Measurements from ENCODE around the gene DHX58. TPM values are rescaled to one million over a fixed set of nuclear protein-coding genes. Genes with fewer than 3 reads are reported as not detected.

DHX58 gene
- total RNA-seq, 2 donors from 2014 or later: 9.9 to 13.0 TPM

- intact Hi-C loops (cut with DNase I): loop anchor here in 1 of 2 donors (10.0 kb wide), 2 partner anchors 89 to 149 kb away; partner anchors contain the start of genes CNP and NKIRAS2
- DNase-seq (ENCODE audit: low spot score): no peak
Measured at GRCh38 chr17:42114118-42114517, 1.6 kb upstream of the DHX58 start.

DNA sequence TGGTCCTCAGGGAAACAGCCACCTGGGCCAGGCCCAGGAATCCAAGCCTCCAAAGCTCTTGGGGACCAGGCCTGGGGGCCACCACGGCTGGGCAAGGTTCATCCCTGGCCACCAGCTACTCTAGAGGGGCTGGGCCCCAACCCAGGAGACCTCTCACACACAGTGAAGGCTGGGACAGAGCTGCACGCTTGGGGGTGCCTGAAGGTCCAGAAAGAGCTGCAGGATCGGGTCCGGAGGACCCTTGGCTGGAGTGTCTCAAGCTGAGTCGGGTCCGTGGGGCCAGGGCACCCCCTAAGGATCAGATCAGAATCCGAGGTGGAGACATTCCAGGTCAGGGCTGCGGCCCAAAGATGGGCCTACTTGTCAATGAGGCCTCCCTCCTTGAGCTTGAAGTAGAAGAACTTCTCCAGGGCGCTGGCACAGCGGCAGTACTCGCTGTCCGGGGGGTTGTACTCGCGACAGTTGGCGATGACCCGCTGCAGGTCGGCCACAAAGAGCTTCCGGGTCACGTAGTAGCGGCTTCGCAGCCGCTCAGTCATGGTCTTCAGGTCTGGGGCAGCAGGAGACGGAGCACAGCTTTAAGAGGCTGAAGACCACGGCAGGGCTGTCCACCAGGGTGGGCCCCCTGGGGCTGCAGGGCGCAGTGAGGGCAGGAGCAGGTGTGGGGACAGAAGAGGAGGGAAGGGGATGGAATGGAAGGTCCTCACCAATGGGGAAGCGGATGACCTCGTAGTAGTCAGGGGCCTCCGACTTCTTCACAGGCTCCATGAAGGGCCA, 967 bp upstream of the DHX58 start:
- no peak for DNase-seq (ENCODE audit: low spot score)

GRCh38 chr17:42111871-42112551, 503 bp downstream of the DHX58 start:
- no peak for DNase-seq (ENCODE audit: low spot score)
- intact Hi-C loops (cut with DNase I): loop anchor here (2.0 to 10.0 kb wide), 3 partner anchors 33 to 147 kb away; partner anchors contain the start of genes CNP (in 1 of the 2) and NKIRAS2 (in 1 of the 2)

More for the DNA sequence above, 967 bp upstream of the DHX58 start:
- intact Hi-C loops (cut with DNase I): loop anchor here in 1 of 2 donors (10.0 kb wide), 2 partner anchors 89 to 149 kb away; partner anchors contain the start of genes CNP and NKIRAS2

DNA sequence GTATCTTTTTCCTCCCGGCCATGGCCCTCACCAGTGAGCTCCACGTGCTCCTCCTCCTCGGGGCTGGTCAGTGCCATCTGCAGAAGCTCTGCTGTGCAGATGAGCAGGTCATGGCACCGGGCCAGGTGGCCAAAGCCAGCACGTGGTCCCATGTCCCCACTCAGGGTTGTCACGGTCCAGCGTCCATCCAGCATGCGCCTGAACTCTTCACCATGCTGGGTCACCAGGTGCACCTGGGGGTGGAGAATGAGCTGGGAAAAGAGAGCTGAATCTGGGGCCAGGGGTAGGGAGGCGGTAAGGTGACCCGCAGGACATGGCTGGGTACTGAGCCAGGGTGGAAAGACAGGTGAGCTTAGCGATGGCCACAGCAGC, 1.3 kb downstream of the DHX58 start:
- no peak for DNase-seq (ENCODE audit: low spot score)
- intact Hi-C loops (cut with DNase I): loop anchor here (2.0 to 10.0 kb wide), 3 partner anchors 32 to 146 kb away; partner anchors contain the start of genes CNP (in 1 of the 2) and NKIRAS2 (in 1 of the 2)

DNA sequence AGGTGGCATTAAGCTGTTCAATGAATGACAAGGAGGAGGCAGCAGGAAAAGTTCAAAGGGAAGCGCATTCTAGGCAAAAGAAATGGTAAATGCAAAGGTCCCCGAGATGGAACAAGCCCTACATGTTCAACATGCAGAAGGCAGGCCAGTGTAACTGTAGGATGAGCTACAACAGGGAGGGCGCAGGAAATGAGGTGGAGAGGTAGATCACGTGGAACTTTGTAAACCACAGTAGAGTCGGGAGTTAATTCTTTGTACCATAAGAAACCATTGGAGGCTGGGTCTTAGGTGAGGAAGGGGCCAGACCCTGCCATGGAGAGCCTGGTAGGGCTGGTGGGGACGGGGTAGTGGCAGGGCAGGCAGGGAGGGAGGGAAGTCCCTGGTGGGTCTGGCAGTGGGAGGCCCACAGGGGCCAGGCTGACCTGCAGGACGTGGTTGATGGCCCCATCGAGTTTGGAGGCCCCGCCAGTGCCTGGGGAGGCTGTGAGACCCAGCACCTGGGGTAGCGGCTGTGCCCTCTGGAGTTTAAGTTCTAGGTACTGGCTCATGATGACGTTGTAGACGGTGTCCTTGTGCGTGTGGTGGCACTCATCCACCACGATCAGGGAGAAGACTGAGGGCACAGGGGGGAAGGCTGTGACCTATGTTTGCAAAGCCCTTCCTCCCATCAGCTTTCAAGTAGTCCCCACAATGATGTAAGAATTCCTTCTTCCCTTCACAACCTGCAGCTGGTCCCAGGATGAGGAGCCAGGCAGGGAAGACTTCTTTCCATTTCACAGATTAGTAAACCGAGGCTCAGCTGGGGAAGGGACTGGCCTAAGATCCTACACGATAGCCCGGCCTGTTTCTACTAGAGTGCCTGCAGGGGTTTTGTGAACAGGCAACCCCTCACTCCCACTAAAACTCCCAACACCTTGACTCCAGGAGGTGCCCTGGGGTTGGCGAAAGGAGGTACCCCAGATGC, 1.9 kb downstream of the DHX58 start:
- DNase-seq (ENCODE audit: low spot score): no peak
- intact Hi-C loops (cut with DNase I): loop anchor here (2.0 to 10.0 kb wide), 3 partner anchors 32 to 146 kb away; partner anchors contain the start of genes CNP (in 1 of the 2) and NKIRAS2 (in 1 of the 2)

- DNase-seq (ENCODE audit: low spot score): no peak
- intact Hi-C loops (cut with DNase I): no loop called here
Measured at GRCh38 chr17:42109086-42109485, 3.4 kb downstream of the DHX58 start.

DNA sequence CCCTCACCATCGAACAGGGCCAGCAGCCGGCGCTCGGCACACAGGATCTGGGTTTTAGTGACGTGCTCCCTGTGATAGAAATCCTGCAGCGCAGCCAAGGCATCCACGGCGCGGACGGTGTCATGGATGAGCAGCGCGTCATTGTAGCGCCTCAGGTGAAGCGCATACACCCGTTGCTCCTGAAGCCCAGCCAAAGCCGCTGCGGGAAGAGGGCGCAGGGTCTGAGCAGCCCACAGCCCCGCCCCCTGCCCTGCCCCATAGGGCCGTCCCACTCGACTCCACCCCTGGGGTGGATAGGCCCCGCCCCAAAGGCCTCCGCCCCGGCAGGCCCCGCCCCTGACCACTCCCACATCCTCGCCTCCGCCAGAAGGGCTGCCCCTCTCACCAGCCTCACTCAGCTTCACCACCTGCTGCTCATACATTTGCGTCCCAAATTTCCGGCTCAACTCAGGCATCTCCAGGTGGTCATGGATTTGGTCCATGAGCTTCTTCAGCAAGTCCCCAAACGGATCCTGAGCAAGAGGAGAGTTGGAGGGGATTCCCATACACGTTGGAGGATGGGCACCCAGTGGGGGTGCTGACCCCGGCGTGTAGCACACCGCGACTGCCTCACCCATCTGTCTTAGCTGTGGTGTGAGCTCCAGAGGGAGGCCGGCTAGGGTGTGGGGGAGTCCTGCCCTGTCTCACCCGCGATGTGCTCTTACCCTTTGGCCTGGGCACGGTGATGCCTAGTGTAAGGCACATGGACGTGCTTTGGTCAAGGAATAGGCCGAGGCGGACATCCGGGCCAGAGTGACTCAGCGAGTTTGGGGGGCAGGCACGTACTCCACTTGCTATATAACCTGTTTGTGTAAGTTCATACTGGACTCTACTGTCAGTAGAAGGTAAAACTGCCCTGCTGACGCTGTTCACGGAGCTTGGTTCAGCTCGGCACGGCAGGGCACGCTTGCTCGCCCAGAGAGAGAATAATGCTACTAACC, 4.6 kb downstream of the DHX58 start:
- peak; percentile 93 for DNase-seq (ENCODE audit: low spot score)
- intact Hi-C loops (cut with DNase I): no loop called here

DNA sequence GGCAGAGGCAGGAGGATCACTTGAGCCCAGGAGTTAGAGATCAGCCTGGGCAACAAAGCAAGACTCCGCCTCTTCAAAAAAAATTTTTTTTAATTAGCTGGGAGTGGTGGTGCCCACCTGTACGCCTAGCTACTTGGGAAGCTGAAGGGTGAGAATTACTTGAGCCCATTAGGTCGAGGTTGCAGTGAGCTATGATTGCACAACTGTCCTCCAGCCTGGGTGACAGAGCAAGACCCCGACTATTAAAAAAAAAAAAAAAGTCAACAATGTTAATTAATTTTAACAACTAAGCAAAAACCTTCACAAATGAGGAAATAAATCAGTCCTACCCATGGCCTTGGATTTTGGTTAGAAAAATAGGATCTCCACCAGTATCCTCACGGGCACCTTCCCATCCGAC, 5.4 kb downstream of the DHX58 start:
- intact Hi-C loops (cut with DNase I): no loop called here
- DNase-seq (ENCODE audit: low spot score): no peak

- intact Hi-C loops (cut with DNase I): no loop called here
- no peak for DNase-seq (ENCODE audit: low spot score)
Measured at GRCh38 chr17:42106009-42106408, 6.5 kb downstream of the DHX58 start.

DNA sequence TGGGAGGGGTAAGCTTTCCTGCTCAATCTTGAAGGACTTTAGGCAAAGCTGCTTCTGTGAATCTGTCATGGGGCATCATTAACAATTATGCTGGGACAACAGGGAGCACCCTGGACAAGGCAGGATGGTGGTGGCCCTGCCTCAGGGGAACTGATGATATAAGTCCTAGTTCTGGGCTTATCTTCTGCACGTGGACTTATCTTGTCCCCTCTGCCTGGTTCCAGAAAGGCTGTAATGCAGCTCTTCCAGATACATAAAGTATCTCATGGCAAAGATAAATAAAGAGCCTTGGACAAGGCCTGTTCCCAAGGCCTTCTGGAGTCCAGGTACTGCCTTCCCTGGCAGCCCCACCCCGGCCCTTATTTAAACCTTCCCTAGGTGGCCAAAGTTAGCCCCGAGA, 8.2 kb downstream of the DHX58 start:
- intact Hi-C loops (cut with DNase I): no loop called here
- no peak for DNase-seq (ENCODE audit: low spot score)

GRCh38 chr17:42103221-42103954, 9.1 kb downstream of the DHX58 start:
- intact Hi-C loops (cut with DNase I): no loop called here
- DNase-seq (ENCODE audit: low spot score): no peak

- peak; percentile 94 for DNase-seq (ENCODE audit: low spot score)
- intact Hi-C loops (cut with DNase I): no loop called here
Measured at GRCh38 chr17:42101513-42102292, 10.8 kb downstream of the DHX58 start.

GRCh38 chr17:42098730-42099399, 13.6 kb downstream of the DHX58 start:
- DNase-seq (ENCODE audit: low spot score): no peak
- intact Hi-C loops (cut with DNase I): no loop called here

DNA sequence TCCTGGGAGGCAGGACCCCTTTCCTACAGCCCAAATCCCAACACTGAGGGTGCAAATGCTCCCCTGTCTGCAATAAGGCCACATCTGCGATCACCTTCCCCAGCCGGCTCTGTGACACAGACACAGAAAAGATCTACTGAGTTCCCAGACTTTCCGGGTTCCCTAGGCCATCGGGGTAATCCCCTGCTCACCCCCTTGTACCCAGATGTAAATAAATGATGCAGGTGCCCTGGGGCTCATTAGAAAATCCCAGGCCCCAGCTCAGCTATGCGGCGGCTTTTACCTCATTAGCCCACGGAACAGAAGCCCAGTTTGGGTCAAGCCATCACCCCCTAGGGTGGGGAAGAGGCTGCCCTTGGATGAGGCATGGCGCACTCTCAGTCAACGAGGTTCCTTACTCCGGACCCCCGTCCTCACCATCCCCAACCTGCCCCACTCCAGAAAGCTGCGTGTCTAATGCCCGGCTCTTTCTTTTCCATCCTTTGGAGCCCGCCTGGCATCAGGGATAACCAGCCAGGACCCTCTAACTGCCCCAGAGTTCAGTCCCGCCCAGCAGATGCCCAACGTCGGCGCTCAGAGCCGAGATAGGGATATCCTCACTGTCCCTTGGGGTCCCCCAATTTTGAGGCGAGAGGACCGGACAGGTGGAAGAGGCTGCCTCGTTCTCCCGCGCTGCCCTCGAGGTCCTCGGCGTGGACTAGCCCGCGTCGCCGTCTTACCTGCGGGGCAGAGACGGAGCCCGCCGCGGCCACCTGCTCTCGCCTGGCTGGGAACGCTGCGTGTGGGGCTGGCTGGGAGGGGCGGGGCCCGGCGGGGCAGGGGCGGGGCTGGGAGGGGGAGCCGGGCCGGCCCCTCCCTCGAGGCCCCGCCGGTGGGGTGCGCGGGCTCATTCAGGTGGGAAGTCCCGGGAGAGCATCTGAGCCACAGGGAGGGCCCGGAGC, 14.6 kb downstream of the DHX58 start, which contains the start of gene ZNF385C:
TSS of gene ZNF385C (minus strand) at position 783 of the 941 bp plus-strand sequence. CDS start 35,417 bp downstream, outside the sequence.
- no peak for DNase-seq (ENCODE audit: low spot score)
- intact Hi-C loops (cut with DNase I): no loop called here
